HG03095 (cell line): ENCODE measurements around the gene DCTD.

Experiments
- ATAC-seq: cut with Tn5 transposase; IDR thresholded peaks from one replicate; pipeline ENCODE4 v1.9.1; 2021; ENCODE audit warnings: moderate library complexity; ENCODE audit not compliant: unreplicated experiment

The DCTD gene

DNA sequence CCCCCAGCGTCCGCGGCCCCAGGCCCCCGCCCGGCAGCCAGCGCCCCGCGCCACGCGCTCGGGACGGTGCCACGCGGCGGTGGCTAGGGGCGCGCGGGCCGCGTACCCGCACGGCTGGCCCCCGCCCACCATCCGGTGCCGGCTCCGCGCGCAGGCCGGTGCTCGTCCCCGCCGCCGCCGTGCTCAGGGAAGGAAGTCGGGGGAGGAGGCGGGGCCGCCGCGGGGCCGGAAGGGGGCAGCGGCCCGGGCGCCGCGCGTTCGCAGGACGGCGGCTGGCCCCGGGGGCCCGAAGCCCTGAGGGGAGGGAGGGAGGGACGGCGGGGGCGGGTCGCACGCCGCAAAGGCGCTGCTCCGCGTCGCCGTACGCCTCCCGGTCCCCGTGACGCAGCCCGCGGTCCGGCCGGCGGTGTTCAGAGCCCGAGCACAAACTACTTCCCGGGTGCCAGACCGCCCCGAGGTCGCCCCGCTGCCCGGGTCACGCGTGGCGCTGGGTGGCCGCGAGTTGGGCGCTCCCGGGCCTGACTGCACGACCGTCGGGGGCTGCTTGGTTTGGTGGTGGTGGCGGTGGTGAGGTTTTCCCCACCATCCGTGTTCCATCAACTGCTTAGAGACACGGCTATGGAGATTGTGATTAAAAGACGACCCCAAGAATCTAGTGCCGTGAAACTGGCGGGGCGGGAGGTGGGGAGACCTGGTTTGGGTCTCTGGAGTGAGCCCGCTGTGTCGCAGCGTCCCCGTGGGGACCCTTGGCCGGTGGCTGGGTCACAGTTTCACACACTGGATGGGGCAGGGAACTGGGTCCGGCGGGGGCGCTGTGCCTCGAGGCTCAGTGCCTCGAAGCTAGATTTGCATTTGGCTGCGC is at the start of gene DCTD:
Gene DCTD (minus strand): TSS at position 205 of the 862 bp plus-strand sequence. CDS start 1,818 bp downstream, outside the sequence.
- peak; percentile 83 for ATAC-seq

GRCh38 chr4:182960746-182961145 is 43.6 kb upstream of the DCTD start:
- ATAC-seq: no peak

- ATAC-seq: no peak
Measured at GRCh38 chr4:182960228-182960627, 43.0 kb upstream of the DCTD start.

- ATAC-seq: no peak
Measured at GRCh38 chr4:182955411-182955810, 38.2 kb upstream of the DCTD start.

DNA sequence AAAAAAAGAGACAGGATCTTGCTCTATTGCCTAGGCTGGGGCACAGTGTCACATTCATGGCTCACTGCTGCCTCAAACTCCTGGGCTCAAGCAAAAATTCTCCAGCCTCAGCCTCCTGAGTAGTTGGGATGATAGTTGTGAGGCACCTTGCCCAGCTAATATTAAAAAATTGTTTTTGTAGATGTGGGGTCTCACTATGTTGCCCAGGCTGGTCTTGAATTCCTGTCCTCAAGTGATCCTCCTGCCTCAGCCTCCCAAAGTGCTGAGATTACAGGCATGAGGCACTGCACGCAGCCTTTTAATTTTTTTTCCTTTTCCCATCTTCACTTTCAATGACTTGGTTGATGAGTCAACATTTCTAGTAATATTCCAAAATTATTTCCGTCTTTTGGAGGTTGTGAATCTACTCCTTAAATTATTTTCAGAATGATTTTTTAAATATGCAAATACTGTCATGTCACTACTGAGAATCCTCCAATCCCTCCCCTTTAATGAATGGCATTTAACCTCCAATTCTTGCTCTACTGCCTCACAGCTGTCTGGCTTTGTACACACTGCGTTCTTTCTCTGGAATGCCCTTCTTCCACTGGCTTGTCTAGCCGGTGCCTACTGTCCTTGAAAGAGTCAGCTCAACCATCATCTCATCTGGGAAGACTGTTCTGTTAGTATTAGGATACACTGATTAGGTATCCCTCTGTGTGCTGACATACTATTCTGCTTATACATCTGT is 27.5 kb upstream of the DCTD start:
- no peak for ATAC-seq

DNA sequence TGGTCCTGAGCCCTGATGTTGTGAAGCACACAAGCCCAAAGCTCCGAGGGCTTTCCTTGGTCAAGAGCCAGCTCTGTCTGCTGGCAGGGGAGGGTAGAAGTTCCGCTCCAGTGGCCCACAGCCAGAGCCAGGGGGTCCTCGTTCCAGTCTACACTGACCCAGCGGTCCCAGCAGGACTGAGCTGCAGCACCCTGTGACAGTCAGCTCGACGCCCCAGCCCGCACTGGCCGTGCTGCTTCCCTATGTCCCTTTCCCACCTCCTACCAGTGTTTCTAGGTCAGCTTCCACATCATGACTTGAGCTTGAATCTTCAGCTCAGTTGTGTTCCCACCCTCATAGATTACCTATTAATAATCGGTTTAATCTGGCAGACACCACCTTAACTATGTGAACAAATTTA is 22.5 kb upstream of the DCTD start:
- ATAC-seq: no peak

- ATAC-seq: peak; percentile 93
Measured at GRCh38 chr4:182938205-182938645, 21.0 kb upstream of the DCTD start.

DNA sequence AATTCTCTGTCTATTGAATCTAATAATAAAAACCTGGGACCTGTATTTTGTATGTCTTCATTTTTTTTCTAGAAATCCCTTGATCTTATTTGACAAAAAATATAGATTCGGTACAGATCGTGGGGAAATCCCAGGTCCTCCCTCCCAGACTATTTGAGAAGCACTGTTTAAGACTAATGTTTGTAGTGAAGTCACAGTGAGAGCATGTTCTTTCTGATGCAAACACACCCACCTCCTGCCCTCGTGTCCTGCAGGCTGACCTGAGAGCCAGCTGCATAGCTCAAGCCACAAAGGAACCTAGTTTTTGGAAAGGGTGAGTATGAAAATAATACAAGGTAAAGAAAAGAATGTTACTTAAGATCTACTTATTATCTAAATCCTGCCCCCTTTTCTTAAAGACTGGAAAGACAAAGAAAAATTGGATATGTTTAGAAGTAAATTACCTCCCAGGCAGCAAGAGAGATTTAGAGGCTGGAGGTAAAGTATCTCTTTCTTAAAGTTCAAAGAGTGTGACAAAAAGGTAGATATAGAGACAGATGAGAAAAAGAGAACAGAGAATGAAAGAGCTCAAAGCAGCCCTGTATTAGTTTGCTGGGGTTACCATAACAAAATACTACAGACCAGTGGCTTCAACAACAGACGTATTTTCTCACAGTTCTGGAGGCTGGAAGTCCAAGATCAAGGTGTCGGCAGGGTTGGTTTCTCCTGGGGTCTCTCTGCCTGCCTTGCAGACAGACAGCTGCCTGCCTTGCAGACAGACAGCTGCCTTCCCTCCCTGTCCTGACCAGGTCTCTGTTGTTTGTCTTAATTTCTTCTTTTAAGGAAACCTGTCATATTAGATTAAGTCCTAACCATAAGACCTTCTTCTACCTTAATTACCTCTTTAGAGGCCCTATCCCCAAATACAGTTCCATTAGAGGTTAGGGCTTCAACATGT is 20.4 kb upstream of the DCTD start:
- peak; percentile 45 for ATAC-seq

DNA sequence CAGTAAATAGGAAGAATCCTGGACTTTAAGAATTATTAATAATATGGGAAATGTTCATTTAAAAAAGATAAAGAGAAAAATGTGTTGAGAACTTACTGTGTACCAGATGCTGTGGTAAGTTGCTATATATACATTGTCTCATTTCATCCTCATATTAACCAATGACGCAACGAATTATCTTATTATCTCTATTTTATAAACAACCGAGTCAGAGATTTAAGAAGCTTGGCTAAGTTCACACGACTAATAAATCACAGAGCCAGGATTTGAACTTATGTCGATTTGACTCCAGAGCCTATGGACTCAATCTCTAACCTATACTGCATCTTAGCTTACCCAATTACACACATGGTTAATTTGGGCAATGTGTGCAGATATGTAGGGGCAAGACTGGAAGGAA is 15.5 kb upstream of the DCTD start:
- no peak for ATAC-seq

- ATAC-seq: no peak
Measured at GRCh38 chr4:182931691-182932345, 14.6 kb upstream of the DCTD start.

DNA sequence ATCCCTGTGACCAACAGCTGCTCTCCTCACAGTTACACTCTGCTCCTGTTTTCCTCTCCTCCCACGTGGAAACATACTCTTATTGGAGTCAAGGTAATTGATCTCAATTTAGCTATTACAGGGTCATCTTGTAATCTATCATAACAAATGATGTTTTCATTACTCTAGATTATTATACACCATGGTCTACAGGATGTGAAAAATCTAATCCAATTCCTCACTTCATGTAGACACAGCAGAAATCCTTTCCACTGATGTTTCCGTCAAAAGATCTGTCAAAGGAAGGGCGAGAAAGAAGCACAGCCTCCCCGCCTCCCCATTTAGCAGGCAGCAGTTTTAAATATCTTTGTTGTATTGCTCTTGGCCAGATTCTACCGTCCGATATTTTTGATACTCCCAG is 13.7 kb upstream of the DCTD start:
- ATAC-seq: no peak

GRCh38 chr4:182929296-182929695 is 12.1 kb upstream of the DCTD start:
- no peak for ATAC-seq

- ATAC-seq: no peak
Measured at GRCh38 chr4:182928061-182928460, 10.9 kb upstream of the DCTD start.

GRCh38 chr4:182927505-182927904 is 10.3 kb upstream of the DCTD start:
- no peak for ATAC-seq

- no peak for ATAC-seq
Measured at GRCh38 chr4:182925855-182926254, 8.7 kb upstream of the DCTD start.

GRCh38 chr4:182925298-182925757 is 8.1 kb upstream of the DCTD start:
- ATAC-seq: peak; percentile 100

DNA sequence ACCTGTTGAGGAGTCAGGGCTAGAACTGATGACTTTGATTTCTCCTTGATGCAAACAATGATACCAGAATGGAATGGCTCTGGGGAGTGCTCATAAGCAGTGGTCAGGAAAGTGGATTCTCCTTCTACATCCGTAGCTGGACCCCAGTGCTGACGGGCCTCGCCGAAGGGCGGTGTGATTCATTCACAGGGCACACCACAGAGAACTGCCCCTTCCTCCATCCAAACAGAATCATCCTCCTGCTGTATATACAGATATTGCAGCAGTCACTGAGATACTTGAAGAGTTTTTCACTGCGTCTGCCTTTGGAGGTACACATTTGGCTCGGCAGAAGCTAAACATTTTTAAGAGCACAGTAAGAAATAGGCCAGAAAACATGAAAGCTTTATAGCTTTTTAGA is 7.3 kb upstream of the DCTD start:
- no peak for ATAC-seq

- ATAC-seq: no peak
Measured at GRCh38 chr4:182923796-182924340, 6.7 kb upstream of the DCTD start.

GRCh38 chr4:182923366-182923765 is 6.2 kb upstream of the DCTD start:
- no peak for ATAC-seq
